ENCODE results near the gene AKR7A2.

Gene AKR7A2

GRCh38 chr1:19310720-19311502 is 1.0 kb downstream of the AKR7A2 start:
- no peak for TF ChIP-seq CTCF (IDR thresholded peaks at IDR 0.05; ENCODE audit: low read depth, low read length, missing control alignments)
- DNase-seq (ENCODE audit: low read depth): no peak
- H3K4me3 ChIP-seq (ENCODE audit: low read depth, low read length): peak overlapping the region; percentile 77
- in situ Hi-C loops (cut with HindIII; ENCODE audit: low sequenced_read_pairs): no loop called here

- H3K4me3 ChIP-seq (ENCODE audit: low read depth, low read length): no peak overlapping the region
- no peak for TF ChIP-seq CTCF (IDR thresholded peaks at IDR 0.05; ENCODE audit: low read depth, low read length, missing control alignments)
- in situ Hi-C loops (cut with HindIII; ENCODE audit: low sequenced_read_pairs): no loop called here
- DNase-seq (ENCODE audit: low read depth): no peak
Observed at GRCh38 chr1:19310061-19310460, 1.9 kb downstream of the AKR7A2 start.

- peak; percentile 36 for DNase-seq (ENCODE audit: low read depth)
- no peak for TF ChIP-seq CTCF (IDR thresholded peaks at IDR 0.05; ENCODE audit: low read depth, low read length, missing control alignments)
- H3K4me3 ChIP-seq (ENCODE audit: low read depth, low read length): no peak overlapping the region
- in situ Hi-C loops (cut with HindIII; ENCODE audit: low sequenced_read_pairs): no loop called here
Observed at GRCh38 chr1:19309123-19309813, 2.7 kb downstream of the AKR7A2 start.

GRCh38 chr1:19308509-19308907 is 3.4 kb downstream of the AKR7A2 start:
- DNase-seq (ENCODE audit: low read depth): no peak
- no peak overlapping the region for H3K4me3 ChIP-seq (ENCODE audit: low read depth, low read length)
- in situ Hi-C loops (cut with HindIII; ENCODE audit: low sequenced_read_pairs): no loop called here
- no peak for TF ChIP-seq CTCF (IDR thresholded peaks at IDR 0.05; ENCODE audit: low read depth, low read length, missing control alignments)

GRCh38 chr1:19307794-19308508 is 4.0 kb downstream of the AKR7A2 start:
- DNase-seq (ENCODE audit: low read depth): no peak
- no peak overlapping the region for H3K4me3 ChIP-seq (ENCODE audit: low read depth, low read length)
- no peak for TF ChIP-seq CTCF (IDR thresholded peaks at IDR 0.05; ENCODE audit: low read depth, low read length, missing control alignments)
- in situ Hi-C loops (cut with HindIII; ENCODE audit: low sequenced_read_pairs): no loop called here

GRCh38 chr1:19306941-19307340 is 5.0 kb downstream of the AKR7A2 start:
- in situ Hi-C loops (cut with HindIII; ENCODE audit: low sequenced_read_pairs): no loop called here
- TF ChIP-seq CTCF (IDR thresholded peaks at IDR 0.05; ENCODE audit: low read depth, low read length, missing control alignments): no peak
- no peak for DNase-seq (ENCODE audit: low read depth)
- no peak overlapping the region for H3K4me3 ChIP-seq (ENCODE audit: low read depth, low read length)
